CD4-positive, CD25-positive, alpha-beta regulatory T cell (primary cell): Measurements from ENCODE around the gene LRRC59. TPM values are rescaled to one million over a fixed set of nuclear protein-coding genes. Genes with fewer than 3 reads are reported as not detected.

Source experiments
- ATAC-seq, 2 donors: fragments of 150-1000 bp; cut with Tn5 transposase; one replicate each; pipeline ENCODE4 v1.10.0; 2021; ENCODE audit warnings: low read depth in 2 of 2, moderate number of reproducible peaks in 2 of 2, moderate library complexity in 1 of 2
- DNase-seq, 3 donors: peaks; one replicate each; pipeline versions ENCODE4 v3.0.0 to v3.0.0-alpha.2; 2012 to 2022; ENCODE audit warnings: mixed read lengths in 1 of 3
- H3K27ac ChIP-seq: one replicate; pipeline ENCODE4 v1.7.0; 2013; ENCODE audit warnings: mild to moderate bottlenecking, low read length; ENCODE audit not compliant: insufficient read depth, poor library complexity, severe bottlenecking
- H3K27me3 ChIP-seq: one replicate; pipeline ENCODE4 v1.7.0; 2013; ENCODE audit warnings: low read length; ENCODE audit not compliant: control insufficient read depth, insufficient read depth
- H3K36me3 ChIP-seq: one replicate; pipeline ENCODE4 v1.7.0; 2013; ENCODE audit warnings: mild to moderate bottlenecking, low read length, moderate library complexity; ENCODE audit not compliant: control insufficient read depth, insufficient read depth
- H3K4me1 ChIP-seq: 2 replicates; pipeline ENCODE4 v1.7.0; 2013; ENCODE audit warnings: mild to moderate bottlenecking, low read length; ENCODE audit not compliant: insufficient read depth, control insufficient read depth, poor library complexity, severe bottlenecking
- H3K4me3 ChIP-seq: one replicate; pipeline ENCODE4 v1.7.0; 2013; ENCODE audit warnings: low read depth, mild to moderate bottlenecking, low read length, moderate library complexity
- H3K9me3 ChIP-seq, 2 experiments: 1 replicate in 1 of 2; 2 replicates in 1 of 2; pipeline ENCODE4 v1.7.0; 2013; ENCODE audit warnings: low read length in 2 of 2, mild to moderate bottlenecking in 1 of 2, moderate library complexity in 1 of 2; ENCODE audit not compliant: control insufficient read depth in 2 of 2
- H3K27ac Mint-ChIP-seq, 3 donors: one replicate each; pipeline ENCODE4 v1.8.0; 2020 to 2022; ENCODE audit warnings: mild to moderate bottlenecking in 3 of 3, mixed read lengths in 3 of 3, moderate library complexity in 2 of 3
- H3K27me3 Mint-ChIP-seq: one replicate; pipeline ENCODE4 v1.8.0; 2022; ENCODE audit warnings: mild to moderate bottlenecking, mixed read lengths
- H3K36me3 Mint-ChIP-seq: one replicate; pipeline ENCODE4 v1.8.0; 2020; ENCODE audit warnings: mixed read lengths
- H3K4me1 Mint-ChIP-seq, 4 donors: one replicate each; pipeline ENCODE4 v1.8.0; 2020 to 2022; ENCODE audit warnings: mixed read lengths in 4 of 4, mild to moderate bottlenecking in 1 of 4
- H3K4me3 Mint-ChIP-seq, 4 donors: one replicate each; pipeline ENCODE4 v1.8.0; 2020 to 2022; ENCODE audit warnings: mild to moderate bottlenecking in 4 of 4, mixed read lengths in 4 of 4, moderate library complexity in 3 of 4
- H3K9me3 Mint-ChIP-seq, 7 donors: one replicate each; pipeline ENCODE4 v1.8.0; 2020 to 2022; ENCODE audit warnings: mixed read lengths in 7 of 7, mild to moderate bottlenecking in 3 of 7, moderate library complexity in 2 of 7
- polyA plus RNA-seq, 4 donors: library from polyadenylated mRNA; unstranded; fragments of 300-500 nt; fragmentation: Illumina TruSeq; gene quantifications; one replicate each; pipeline ENCODE4 v1.2.3, GENCODE V29; 2021
- total RNA-seq: library from RNA; stranded (reverse); gene quantifications from one replicate; pipeline ENCODE4 v1.2.3, GENCODE V29; 2022

Gene LRRC59
- total and polyA plus RNA-seq, 5 donors from 2014 or later = 17.2 to 49.9 (median 21.2) TPM

GRCh38 chr17:50363217-50364060 lies 33.9 kb downstream of the LRRC59 start:
- peaks cover 6 to 15% (median 12%) of the 10 kb centered on the region in 4 donors for H3K4me1 Mint-ChIP-seq
- H3K36me3 Mint-ChIP-seq = peaks cover 13% of the 10 kb centered on the region
- ATAC-seq (no peak), DNase-seq (no peak)
- no peak overlapping the region for H3K4me3 ChIP-seq
- no peak overlapping the region for H3K4me3 Mint-ChIP-seq
- peak overlapping the region in 1 of 3 donors; percentile 9 for H3K27ac Mint-ChIP-seq
- H3K36me3 ChIP-seq = peaks cover 47% of the 10 kb centered on the region
- peaks cover 7% of the 10 kb centered on the region for H3K4me1 ChIP-seq
- no peaks in the 10 kb centered on the region for H3K27me3 Mint-ChIP-seq
- no peak overlapping the region for H3K27ac ChIP-seq
- no peaks in the 10 kb centered on the region for H3K9me3 Mint-ChIP-seq
- no peaks in the 10 kb centered on the region for H3K27me3 ChIP-seq
- H3K9me3 ChIP-seq = no peaks in the 10 kb centered on the region

- no peak overlapping the region for H3K27ac ChIP-seq
- peaks cover 7% of the 10 kb centered on the region for H3K4me1 ChIP-seq
- H3K4me1 Mint-ChIP-seq = peaks cover 5 to 15% (median 12%) of the 10 kb centered on the region in 4 donors
- H3K4me3 ChIP-seq = no peak overlapping the region
- H3K4me3 Mint-ChIP-seq = peak overlapping the region in 2 of 4 donors; percentile 29
- H3K9me3 Mint-ChIP-seq = no peaks in the 10 kb centered on the region
- DNase-seq (no peak), ATAC-seq (no peak)
- peak overlapping the region; percentile 9 to 88 (median 81) for H3K27ac Mint-ChIP-seq
- H3K36me3 Mint-ChIP-seq = peaks cover 7% of the 10 kb centered on the region
- no peaks in the 10 kb centered on the region for H3K27me3 ChIP-seq
- no peaks in the 10 kb centered on the region for H3K27me3 Mint-ChIP-seq
- H3K36me3 ChIP-seq = peaks cover 43% of the 10 kb centered on the region
- H3K9me3 ChIP-seq = no peaks in the 10 kb centered on the region
Measured at GRCh38 chr17:50362661-50363060, 34.7 kb downstream of the LRRC59 start.

- Histone ChIP-seq H3K27me3 (no peaks in the 10 kb centered on the region), H3K9me3 (no peaks in the 10 kb centered on the region), H3K4me1 (peaks cover 7% of the 10 kb centered on the region), H3K27ac (peak overlapping the region; percentile 42), H3K4me3 (peak overlapping the region; percentile 57), H3K36me3 (peaks cover 41% of the 10 kb centered on the region)
- Mint-ChIP-seq H3K9me3 (no peaks in the 10 kb centered on the region), H3K27me3 (no peaks in the 10 kb centered on the region), H3K4me1 (peaks cover 5 to 15% (median 12%) of the 10 kb centered on the region in 4 donors), H3K36me3 (peaks cover 5% of the 10 kb centered on the region), H3K27ac (peak overlapping the region; percentile 81 to 88 (median 82)), H3K4me3 (peak overlapping the region; percentile 27 to 48 (median 29))
- ATAC-seq (peak; percentile 83), DNase-seq (peak; percentile 28 to 79 (median 63))
Measured at GRCh38 chr17:50361561-50362480, 35.5 kb downstream of the LRRC59 start.

GRCh38 chr17:50360486-50361115 lies 36.7 kb downstream of the LRRC59 start:
- Mint-ChIP-seq H3K4me3 (no peak overlapping the region), H3K27ac (no peak overlapping the region), H3K27me3 (no peaks in the 10 kb centered on the region), H3K36me3 (peaks cover 3% of the 10 kb centered on the region), H3K4me1 (peaks cover 5 to 15% (median 12%) of the 10 kb centered on the region in 4 donors), H3K9me3 (no peaks in the 10 kb centered on the region)
- Histone ChIP-seq H3K27me3 (no peaks in the 10 kb centered on the region), H3K9me3 (no peaks in the 10 kb centered on the region), H3K4me1 (peaks cover 7% of the 10 kb centered on the region), H3K4me3 (no peak overlapping the region), H3K36me3 (peaks cover 42% of the 10 kb centered on the region), H3K27ac (no peak overlapping the region)
- DNase-seq (no peak), ATAC-seq (no peak)

- H3K27ac ChIP-seq = no peak overlapping the region
- DNase-seq (no peak), ATAC-seq (no peak)
- H3K4me3 Mint-ChIP-seq = no peak overlapping the region
- no peaks in the 10 kb centered on the region for H3K36me3 Mint-ChIP-seq
- H3K27ac Mint-ChIP-seq = no peak overlapping the region
- no peaks in the 10 kb centered on the region for H3K27me3 Mint-ChIP-seq
- peaks cover 7% of the 10 kb centered on the region for H3K4me1 ChIP-seq
- no peak overlapping the region for H3K4me3 ChIP-seq
- H3K9me3 ChIP-seq = no peaks in the 10 kb centered on the region
- H3K4me1 Mint-ChIP-seq = peaks cover 5 to 15% (median 10%) of the 10 kb centered on the region in 4 donors
- no peaks in the 10 kb centered on the region for H3K9me3 Mint-ChIP-seq
- H3K36me3 ChIP-seq = peaks cover 45% of the 10 kb centered on the region
- H3K27me3 ChIP-seq = no peaks in the 10 kb centered on the region
Measured at GRCh38 chr17:50359998-50360461, 37.3 kb downstream of the LRRC59 start.

GRCh38 chr17:50359005-50359699 lies 38.2 kb downstream of the LRRC59 start:
- Mint-ChIP-seq H3K36me3 (no peaks in the 10 kb centered on the region), H3K9me3 (no peaks in the 10 kb centered on the region), H3K4me3 (no peak overlapping the region), H3K27me3 (no peaks in the 10 kb centered on the region), H3K4me1 (peaks cover 5 to 15% (median 10%) of the 10 kb centered on the region in 4 donors), H3K27ac (no peak overlapping the region)
- no peak for ATAC-seq
- Histone ChIP-seq H3K27ac (no peak overlapping the region), H3K4me1 (peaks cover 7% of the 10 kb centered on the region), H3K9me3 (no peaks in the 10 kb centered on the region), H3K27me3 (no peaks in the 10 kb centered on the region), H3K4me3 (no peak overlapping the region), H3K36me3 (peaks cover 49% of the 10 kb centered on the region)
- DNase-seq = no peak

- no peak overlapping the region for H3K4me3 ChIP-seq
- H3K4me1 ChIP-seq = peaks cover 7% of the 10 kb centered on the region
- H3K4me1 Mint-ChIP-seq = peaks cover 5 to 10% (median 9%) of the 10 kb centered on the region in 4 donors
- no peaks in the 10 kb centered on the region for H3K9me3 Mint-ChIP-seq
- no peaks in the 10 kb centered on the region for H3K27me3 Mint-ChIP-seq
- ATAC-seq = no peak
- no peak overlapping the region for H3K27ac Mint-ChIP-seq
- H3K27me3 ChIP-seq = no peaks in the 10 kb centered on the region
- DNase-seq = no peak
- H3K27ac ChIP-seq = no peak overlapping the region
- no peaks in the 10 kb centered on the region for H3K9me3 ChIP-seq
- H3K36me3 ChIP-seq = peaks cover 49% of the 10 kb centered on the region
- no peaks in the 10 kb centered on the region for H3K36me3 Mint-ChIP-seq
- no peak overlapping the region for H3K4me3 Mint-ChIP-seq
Measured at GRCh38 chr17:50358177-50358576, 39.1 kb downstream of the LRRC59 start.
